ENCODE data around the gene ATF6.

Gene ATF6

GRCh38 chr1:161987872-161988271 is 221.8 kb downstream of the ATF6 start:
- DNase-seq (ENCODE audit: low spot score) = no peak
- TF ChIP-seq, protein P1, sequence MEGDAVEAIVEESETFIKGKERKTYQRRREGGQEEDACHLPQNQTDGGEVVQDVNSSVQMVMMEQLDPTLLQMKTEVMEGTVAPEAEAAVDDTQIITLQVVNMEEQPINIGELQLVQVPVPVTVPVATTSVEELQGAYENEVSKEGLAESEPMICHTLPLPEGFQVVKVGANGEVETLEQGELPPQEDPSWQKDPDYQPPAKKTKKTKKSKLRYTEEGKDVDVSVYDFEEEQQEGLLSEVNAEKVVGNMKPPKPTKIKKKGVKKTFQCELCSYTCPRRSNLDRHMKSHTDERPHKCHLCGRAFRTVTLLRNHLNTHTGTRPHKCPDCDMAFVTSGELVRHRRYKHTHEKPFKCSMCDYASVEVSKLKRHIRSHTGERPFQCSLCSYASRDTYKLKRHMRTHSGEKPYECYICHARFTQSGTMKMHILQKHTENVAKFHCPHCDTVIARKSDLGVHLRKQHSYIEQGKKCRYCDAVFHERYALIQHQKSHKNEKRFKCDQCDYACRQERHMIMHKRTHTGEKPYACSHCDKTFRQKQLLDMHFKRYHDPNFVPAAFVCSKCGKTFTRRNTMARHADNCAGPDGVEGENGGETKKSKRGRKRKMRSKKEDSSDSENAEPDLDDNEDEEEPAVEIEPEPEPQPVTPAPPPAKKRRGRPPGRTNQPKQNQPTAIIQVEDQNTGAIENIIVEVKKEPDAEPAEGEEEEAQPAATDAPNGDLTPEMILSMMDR (IDR thresholded peaks at IDR 0.05; ENCODE audit: extremely low read depth, missing control alignments) = no peak

- no peak for DNase-seq (ENCODE audit: low spot score)
- TF ChIP-seq, protein P1 (IDR thresholded peaks at IDR 0.05; ENCODE audit: extremely low read depth, missing control alignments) = no peak
Measured at GRCh38 chr1:161988413-161988812, 222.3 kb downstream of the ATF6 start.

DNA sequence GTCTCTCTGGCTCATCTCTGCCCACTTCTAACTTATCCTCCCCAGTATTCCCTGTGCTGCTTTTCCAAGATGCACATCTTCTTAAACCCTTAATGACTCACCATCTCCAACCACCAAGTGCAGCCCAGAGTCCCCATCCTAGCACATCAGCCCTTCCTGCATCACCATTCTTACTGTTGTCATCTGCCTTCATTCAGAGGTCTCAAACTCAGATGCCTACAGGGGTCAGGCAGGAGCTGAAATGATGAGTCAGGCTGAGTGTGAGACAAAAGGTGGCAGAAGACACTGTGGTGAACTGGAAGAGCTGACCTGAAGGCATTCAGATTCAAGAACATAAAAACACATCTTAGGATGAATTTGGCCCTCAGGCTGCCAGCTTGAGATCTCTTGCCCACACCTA is 223.0 kb downstream of the ATF6 start:
- DNase-seq (ENCODE audit: low spot score) = no peak
- TF ChIP-seq, protein P1 (IDR thresholded peaks at IDR 0.05; ENCODE audit: extremely low read depth, missing control alignments) = no peak

GRCh38 chr1:161989786-161990185 is 223.7 kb downstream of the ATF6 start:
- no peak for DNase-seq (ENCODE audit: low spot score)
- TF ChIP-seq, protein P1 (IDR thresholded peaks at IDR 0.05; ENCODE audit: extremely low read depth, missing control alignments) = no peak

- DNase-seq (ENCODE audit: low spot score) = no peak
- TF ChIP-seq, protein P1 (IDR thresholded peaks at IDR 0.05; ENCODE audit: extremely low read depth, missing control alignments) = no peak
Measured at GRCh38 chr1:161993576-161993975, 227.5 kb downstream of the ATF6 start.

GRCh38 chr1:161994175-161994668 is 228.1 kb downstream of the ATF6 start:
- TF ChIP-seq, protein P1 (IDR thresholded peaks at IDR 0.05; ENCODE audit: extremely low read depth, missing control alignments) = no peak
- DNase-seq (ENCODE audit: low spot score) = no peak

DNA sequence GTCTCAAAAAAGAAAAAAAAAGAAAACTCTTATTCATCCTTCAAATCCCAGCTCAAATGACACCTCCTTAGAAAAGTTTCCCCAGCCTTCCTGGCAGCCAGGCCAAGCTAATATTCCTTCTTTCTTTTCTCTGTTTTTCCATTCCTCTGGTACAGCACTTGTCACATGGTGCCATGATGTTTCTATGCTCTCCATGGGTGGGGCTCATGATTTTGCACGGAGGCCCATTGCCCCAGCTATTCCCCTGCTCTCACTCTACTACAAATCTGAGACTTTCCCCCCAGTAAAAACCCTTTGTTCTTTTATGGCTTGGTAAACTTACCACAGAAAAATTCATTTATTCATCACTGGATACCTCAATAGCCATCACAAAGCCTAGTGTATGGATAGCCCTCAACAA is 231.0 kb downstream of the ATF6 start:
- no peak for DNase-seq (ENCODE audit: low spot score)
- TF ChIP-seq, protein P1 (IDR thresholded peaks at IDR 0.05; ENCODE audit: extremely low read depth, missing control alignments) = no peak

All from GM20000 (cell line).